ENCODE data around the gene EMC10. TPM values are rescaled to one million over a fixed set of nuclear protein-coding genes. Genes with fewer than 3 reads are reported as not detected.
A peak's percentile ranks its signal among the peaks of the same experiment; 100 is the strongest.
"Not testable (repeated sequence)": the region's sequence is repeated elsewhere in the genome, so short reads cannot be mapped to it uniquely, and the experiment has no call there.

The EMC10 gene
- total RNA-seq, 1 donor from 2014 or later, result 27.5 TPM

DNA sequence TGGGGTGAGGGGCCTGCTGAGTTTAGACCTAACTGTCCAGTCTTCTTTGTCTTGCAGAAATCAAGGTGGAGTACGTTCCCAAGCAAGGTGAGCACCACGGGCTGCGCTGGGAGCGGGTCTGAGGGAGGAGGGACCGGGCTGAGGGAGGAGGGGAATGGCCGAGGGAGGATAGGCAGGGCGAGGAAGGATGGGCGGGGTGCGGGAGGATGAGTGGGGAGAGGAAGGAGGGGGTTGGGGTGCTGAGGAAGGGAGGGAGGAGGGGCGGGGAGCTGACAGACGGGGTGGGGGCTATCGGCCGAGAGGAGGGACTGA is 25.1 kb upstream of the EMC10 start:
- no peak for DNase-seq

DNA sequence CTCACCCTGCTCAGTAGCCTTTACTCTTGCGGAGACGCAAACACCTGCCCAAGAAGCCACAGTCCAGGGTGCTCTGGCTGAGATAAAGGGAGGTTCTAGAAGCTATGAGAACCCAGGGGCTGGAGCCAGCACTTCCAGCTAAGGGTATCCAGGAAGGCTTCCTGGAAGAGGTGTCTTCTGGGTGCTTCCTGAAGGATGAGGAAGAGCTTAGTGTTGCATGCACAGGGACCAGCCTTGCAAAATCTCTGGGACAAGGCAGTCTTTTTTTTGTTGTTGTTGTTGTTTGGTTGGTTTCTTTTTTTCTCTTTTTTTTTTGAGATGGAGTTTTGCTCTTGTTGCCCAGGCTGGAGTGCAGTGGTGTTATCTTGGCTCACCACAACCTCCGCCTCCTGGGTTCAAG is 23.1 kb upstream of the EMC10 start:
- no peak for DNase-seq

DNA sequence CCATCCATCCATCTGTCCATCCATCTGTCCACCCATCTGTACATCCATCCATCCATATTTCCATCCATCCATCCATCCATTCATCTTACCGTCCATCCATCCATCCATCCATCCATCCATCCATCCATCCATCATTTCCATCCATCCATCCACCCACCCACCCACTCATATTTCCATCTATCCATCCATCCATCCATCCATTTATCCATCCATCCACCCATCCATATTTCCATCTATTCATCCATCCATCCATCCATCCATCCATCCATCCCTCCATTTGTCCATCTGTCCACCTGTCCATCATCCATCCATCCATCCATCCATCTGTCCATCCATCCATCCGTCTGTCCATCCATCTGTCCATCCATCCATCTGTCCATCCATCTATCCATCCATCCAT is 20.3 kb upstream of the EMC10 start:
- no peak for DNase-seq

DNA sequence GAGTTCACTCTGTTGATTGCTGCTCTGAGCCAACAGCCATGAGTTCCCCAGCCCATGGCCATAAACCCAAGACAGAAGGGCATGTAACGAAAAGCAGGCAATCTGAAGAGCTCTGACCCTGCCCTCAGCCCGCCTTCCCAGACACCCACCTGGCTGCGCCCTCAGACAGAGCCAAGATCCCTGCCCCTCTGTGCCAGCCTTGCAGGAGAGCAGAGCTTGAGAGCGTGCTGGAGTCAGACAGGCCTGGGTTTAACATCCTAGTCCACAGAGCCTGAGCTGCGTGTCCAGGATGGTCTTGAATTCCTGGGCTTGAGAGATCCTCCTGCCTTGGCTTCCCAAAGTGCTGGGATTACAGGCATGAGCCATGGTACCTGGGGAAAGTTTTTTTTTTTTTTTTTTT is 19.0 kb upstream of the EMC10 start:
- no peak for DNase-seq

DNA sequence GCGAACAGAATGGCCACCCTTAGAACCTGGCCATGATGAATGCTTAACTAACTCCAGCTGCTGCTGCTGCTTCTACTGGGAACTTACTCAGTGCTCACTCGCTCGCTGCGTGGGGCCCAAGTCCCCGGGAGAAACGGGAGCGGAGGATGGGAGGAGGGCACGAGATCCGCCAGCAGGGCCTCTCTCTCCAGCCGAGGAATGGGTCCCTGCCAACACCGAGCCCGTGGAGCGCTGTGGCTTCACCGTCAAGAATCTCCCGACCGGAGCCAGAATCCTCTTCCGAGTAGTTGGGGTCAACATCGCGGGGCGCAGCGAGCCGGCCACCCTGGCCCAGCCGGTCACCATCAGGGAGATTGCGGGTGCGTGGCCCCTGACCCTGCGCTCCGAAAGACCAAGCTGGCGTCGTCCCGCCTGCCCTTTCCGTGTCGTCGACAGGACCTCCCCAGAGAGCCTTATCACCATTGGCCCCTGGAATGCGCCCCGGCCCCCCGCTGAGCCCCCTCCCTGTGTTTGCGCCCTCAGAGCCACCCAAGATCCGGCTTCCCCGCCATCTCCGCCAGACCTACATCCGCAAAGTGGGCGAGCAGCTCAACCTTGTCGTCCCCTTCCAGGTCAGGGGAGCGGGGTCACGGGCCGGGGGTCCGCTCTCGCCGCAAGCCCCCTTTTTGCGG is 17.8 kb upstream of the EMC10 start:
- DNase-seq, result no peak

DNA sequence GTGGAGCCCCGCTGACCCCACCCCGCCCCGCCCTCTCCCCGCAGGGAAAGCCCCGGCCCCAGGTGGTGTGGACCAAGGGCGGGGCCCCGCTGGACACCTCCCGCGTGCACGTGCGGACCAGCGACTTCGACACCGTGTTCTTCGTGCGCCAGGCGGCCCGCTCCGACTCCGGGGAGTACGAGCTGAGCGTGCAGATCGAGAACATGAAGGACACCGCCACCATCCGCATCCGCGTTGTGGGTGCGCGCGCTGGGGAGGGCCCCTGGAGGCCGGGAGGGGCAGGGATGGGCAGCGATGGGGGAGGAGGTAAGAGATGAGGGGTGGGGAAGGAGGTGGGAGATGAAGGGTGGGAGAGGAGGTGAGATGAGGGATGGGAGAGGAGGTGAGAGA is 17.2 kb upstream of the EMC10 start:
- DNase-seq, result no peak

DNA sequence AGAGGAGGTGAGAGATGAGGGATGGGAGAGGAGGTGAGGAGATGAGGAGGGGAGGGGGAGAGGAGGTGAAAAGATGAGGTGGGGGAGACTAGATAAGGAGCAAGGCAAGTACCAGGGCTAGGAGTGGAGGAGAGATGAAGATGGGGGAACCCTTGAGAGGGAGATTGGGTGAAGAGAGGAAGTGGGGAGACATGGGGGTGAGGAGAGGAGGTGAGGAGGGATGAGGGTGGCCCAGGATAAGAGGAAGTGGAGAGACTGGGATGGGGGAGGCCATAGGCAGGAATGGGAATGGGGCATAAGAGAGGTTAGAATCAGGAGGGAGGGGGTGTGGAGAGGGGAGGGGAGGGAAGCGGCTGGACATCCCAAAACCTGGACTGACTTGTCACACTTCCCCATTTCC is 16.7 kb upstream of the EMC10 start:
- no peak for DNase-seq

DNA sequence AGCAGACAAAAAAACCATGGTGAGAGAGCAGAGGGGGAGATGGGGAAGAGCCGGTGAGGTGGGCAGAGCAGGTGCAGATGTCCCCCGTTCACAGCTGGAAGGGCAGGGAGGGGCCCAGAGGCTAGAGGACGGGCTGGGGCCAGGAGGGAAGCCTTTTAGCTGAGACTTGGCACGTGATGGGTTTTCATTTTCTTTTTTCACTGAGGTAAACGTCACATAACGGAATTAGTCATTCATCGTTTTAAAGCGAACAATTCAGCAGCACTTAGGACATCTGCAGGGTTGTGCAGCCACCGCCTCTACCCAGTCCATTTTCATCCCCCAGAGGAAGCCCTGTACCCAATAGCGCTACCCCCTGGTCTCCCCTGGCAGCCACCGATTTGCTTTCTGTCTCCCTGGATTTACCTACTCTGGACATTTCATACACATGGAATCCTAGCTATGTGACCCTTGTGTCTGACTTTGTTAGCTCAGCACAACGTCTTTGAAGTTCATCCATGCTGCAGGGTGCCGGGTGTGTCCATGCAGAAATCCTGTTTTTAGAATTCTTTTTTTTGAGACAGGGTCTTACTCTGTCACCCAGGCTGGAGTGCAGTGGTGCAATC is 16.0 kb upstream of the EMC10 start:
- no peak for DNase-seq

DNA sequence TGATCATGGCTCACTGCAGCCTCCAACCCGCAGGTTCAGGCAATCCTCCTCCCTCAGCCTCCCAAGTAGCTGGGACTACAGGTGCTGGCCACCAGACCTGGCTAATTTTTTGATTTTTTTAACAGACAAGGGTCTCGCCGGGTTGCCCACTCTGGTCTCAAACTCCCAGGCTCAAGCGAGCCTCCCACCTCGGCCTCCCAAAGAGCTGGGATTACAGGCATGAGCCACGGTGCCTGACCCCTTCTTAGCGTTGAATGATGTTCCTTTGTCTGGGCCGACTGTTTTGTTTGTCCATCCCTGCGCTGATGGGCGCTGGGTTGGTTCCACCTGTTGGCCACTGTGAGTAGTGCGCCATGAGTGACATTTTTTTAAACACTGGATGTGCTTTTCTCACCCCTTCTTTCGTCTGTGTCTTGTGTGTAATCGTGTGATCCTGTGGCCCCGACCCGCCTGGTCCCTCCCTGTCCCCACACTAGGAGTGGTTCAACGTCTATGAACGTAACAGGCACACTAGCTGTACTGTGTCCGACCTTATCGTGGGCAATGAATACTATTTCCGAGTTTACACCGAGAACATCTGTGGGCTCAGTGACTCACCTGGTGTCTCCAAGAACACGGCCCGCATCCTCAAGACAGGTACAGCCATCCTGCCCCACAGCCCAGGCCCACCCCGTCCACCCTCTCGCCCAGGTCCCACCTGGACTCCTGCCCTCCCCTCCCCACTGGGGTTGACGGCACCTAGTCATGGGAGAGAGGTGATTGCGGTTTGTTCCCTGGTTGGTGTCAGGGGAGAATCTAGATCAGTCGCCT is 15.0 kb upstream of the EMC10 start:
- DNase-seq, result peak; percentile 11

DNA sequence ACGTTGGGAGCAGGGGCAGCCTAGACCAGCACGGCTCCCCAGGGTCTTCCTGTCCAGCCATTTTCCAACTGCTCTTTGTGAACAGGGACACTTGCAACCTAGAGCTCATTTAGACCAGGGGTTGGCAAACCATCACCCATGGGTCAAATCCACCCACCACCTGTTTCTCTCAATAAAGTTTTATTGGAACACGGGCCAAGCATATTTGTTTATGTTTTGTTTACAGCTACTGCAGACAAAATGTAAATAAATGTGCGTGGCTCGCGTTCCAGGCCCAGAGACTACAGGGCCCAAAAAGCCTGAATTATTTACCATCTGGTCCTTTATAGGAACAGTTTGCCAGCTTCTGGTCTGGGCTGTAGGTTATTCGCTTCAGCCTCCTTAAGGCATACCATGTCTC is 13.3 kb upstream of the EMC10 start:
- DNase-seq, result no peak

DNA sequence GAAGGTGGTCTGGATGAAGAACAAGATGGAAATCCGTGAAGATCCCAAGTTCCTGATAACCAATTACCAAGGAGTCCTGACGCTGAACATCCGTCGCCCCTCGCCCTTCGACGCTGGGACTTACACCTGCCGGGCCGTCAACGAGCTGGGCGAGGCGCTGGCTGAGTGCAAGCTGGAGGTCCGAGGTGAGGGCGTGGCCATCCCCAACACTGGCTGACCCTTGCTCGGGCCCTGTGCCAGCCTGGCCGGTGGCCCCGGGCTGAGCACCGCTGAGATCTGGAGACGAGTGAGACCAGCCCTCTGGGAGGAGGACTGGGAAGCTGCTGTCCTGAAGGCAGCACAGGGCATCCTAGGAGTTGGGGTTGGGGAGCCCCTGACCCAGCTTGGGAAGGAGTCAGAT is 12.0 kb upstream of the EMC10 start:
- DNase-seq, result no peak

DNA sequence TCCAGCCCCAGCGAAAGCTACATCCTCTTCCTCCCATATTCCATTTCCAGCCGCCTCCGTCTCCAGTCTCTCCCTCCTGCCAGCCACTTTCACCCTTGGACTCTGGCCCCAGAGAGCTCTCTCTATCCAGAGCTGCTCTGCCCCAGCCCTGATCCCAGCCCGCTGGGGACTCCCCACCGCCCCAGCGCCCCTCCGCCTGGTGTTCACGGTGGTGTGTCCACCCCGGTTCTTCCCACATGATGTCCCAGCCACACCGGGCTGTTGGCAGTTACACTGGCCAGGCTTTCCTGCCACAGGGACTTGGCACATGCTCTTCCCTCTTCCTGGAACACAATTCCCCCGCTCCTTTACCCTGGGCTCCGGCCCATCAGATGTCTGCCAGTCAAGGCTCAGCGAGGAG is 11.3 kb upstream of the EMC10 start:
- no peak for DNase-seq

DNA sequence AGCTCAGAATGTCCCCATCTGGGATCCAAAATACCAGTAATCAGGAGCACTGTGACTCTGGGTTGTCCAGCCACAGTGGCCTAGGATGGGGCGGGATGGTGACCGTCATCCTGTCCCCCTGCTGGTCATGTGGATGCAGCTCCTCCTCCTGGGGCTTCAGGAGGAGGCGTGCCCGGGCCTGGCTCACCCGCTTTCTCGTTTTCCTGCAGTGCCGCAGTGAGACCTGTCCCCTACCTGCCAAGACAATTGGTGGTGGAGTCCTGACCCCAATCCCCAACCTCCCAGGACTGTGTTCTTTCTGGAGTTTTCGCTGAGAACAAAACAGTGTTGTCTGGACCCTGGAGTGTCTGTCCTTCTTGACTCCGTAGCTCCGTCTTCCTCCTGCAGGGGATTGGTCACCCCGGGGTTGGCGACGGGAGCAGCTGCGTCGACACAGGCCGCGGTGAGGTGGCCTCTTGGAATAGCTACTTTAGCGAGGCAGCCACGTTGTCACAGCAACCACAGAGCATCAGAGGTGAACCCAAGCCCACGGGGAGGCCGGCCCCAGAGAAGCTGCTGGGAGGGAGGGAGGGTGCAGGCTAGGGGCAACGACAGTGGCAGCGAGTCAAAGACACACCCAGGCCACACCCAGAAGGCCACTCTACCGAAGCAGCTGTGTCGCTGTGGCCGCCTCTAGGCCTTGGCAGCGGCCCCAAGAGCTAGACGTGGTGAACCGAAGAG is 10.2 kb upstream of the EMC10 start:
- DNase-seq, result no peak

DNA sequence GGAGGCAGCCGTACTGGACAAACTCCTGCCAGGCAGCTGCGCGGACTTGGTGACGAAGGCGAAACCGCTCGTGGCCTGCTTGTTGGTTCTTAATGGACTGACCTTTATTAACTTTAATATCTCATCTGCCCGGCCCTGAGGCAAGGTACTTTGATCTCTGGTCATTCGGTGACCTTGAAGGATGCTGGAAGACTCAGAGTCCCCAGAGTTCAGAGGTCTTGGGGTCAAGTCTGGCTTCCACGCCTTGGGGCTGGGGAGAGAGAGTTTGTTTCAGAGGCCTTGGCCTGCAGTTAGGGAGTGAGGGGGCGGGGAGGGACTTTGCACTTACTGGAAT is 9.6 kb upstream of the EMC10 start:
- no peak for DNase-seq

DNA sequence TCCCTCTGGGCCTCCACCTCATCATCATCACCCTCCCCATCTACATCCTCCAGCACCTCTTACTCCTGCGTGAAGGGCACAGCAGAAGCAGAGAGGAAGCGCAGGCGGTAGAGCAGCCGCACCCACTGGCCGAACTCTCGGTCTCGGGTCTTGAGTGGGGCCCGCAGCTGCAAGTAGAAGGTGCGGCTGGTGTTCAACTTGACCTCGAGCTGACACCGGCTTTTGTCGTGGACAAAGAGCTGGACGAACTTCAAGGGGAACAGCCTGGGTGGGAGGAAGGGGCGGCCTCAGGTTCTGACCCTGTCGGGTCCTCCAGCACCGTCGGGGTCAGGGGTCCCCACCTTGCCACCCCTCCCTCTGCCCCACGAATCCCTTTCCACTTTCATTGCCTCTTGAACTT is 8.7 kb upstream of the EMC10 start:
- DNase-seq, result no peak

DNA sequence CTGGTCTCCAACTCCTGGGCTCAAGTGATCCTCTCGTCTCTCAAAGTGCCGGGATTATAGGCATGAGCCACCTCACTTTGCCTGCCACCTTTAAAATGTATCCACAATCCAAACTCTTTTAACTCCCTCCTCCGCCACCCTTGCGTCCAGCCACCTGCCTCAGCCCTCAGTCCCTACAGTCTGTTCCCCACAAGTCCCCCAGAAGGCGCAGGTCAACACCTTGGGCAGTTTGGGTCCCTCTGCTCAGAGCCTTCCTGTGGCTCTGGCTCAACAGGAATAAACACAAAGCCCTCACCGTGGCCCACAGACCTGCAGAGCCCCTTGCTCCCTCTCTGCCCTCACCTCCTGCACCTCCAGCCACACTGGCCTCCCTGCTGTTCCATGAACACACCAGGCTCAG is 7.5 kb upstream of the EMC10 start:
- DNase-seq, result no peak

DNA sequence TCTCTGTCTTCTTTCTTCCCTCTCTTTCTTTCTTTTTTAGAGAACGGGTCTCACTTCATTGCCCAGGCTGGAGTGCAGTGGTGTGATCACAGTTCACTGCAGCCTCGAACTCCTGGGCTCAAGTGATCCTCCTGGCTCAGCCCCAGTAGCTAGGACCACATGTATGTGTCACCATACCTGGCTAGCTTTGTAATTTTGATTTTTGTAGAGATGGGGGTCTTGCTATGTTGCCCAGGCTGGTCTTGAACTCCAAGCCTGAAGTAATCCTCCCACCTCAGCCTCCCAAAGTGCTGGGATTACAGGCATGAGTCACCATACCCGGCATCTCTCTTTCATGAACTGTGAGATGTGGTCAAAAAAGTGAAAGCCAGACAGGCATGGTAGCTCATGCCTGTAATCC is 3.0 kb upstream of the EMC10 start:
- not testable (repeated sequence) for DNase-seq

DNA sequence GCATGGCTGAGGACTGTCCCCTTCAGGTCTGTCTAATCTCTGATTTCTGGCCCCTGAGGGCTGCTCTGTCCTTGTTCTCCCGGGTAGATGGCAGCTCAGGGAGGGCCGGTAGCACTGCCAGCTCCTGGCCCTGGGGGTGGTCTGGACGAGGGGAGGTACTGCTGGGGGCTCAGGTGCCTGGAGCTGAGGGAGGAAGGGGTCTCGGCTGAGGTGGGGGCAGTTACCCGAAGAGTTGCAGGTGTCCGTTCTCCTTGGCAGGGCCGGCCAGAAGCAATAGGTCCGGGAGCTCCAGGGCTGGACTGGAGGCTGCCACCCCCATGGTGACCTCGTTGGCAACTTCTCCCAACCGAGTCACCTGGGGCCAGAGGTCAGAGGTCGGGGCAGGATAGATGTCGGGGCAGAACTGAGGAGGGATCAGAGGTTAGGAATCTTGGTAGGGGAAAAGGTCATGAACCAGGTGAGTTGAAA is 1.2 kb upstream of the EMC10 start:
- DNase-seq, result no peak

DNA sequence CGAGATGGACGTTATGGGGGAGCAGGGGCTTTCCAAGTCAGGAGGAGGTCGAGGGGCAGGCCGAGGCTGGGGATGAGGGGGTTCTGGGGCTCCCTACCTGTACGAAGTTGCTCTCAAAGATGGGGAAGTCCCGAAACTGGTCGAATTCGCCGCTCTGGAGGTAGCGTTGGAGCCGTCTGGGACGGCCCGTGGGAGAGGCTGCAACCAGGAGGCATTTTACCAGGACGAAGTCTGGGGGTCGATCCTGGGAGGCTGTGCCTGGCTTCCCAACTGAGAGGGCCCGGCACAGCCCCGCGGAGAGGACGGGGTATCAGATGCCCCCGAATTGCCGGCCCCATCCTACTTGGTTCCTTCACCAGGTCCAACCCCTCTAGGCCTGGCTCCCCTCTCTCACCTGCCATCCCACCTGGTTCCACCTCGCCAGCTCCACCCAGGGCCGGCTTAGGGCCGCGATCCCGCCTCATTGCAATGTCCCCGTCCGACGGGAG is 527 bp upstream of the EMC10 start:
- no peak for DNase-seq

DNA sequence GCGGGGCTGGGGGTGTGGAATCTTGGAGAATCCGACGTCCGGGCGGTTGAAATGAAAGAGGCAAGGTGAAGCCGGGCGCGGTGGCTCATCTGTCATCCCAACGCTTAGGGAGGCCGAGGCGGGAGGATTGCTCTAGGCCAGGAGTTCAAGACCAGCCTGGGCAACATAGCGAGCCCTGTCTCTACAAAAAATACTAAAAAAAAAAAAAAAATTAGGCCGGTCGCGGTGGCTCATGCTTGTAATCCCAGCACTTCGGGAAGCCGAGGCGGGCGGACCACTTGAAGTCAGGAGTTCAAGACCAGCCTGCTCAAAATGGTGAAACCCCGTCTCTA is 566 bp downstream of the EMC10 start:
- DNase-seq, result no peak

DNA sequence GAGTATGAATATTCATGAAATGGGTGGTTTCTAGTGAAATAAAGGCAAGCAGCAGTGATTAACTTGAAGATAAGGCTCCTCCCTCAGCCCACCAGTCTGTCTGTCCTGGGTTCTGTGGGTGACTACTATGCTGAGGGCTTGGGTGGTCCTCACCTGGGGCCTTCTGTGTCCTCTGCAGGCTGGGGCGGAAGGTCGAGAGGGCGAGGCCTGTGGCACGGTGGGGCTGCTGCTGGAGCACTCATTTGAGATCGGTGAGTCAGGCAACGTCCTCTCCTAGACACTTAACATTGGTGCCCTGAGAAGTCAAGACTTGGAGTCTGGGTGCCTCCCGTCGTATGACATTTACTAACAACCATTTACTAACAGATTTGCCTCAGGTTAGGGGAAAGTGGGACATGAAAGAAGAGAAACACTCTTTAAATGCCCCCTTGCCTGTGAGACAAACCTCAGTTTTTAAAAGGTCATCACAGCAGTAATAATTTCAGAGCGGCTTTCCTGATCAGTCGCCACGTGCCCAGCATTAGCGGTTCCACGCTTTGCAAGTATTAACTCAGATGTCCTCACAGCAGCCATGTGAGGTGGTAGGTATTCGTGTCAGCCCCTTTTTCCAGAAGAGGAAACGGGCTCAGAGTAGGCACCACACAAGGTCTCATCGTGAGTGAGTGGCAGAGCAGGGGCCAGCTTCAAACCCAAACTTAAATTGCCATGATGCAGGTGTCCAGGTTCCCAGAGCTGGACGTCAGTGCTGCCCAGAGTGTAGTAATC is 1.6 kb downstream of the EMC10 start:
- DNase-seq, result no peak

DNA sequence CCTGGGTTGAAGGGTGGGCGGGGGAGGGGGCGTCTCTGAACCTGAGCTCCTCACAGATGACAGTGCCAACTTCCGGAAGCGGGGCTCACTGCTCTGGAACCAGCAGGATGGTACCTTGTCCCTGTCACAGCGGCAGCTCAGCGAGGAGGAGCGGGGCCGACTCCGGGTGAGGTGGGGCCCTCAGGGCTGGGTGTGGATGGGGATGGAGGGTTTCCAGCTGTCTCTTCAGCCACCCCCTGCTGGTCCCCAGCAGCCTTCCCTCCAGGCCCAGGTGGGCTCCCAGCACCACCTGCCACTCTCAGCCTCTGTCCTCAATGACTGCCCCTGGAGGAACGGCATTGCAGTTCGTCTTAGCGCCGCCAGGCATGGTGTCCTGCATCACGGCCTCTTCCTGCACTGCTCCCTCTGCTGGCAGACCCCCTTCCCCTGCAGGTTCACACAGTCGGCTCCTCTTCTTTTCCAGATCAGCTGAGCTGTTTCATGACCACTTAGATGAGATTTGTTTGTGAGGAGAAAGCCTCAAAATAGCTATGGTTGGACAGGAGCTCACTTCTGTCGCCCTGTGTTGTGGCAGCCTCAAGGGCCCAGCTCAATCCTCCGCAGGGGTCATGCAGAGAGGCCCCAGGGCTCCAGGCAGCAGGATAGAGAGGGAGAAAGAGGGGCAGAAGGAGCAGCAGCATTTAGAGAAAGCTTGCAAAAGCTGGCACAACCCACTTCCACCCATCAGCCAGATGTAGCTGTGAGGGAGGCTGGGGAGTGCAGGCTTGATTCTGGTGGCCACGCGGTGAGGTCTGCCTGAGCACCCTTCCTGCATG is 2.8 kb downstream of the EMC10 start:
- no peak for DNase-seq
